HG02973 (cell line): ENCODE measurements around the gene KLF16.

Experiments used
- ATAC-seq: cut with Tn5 transposase; IDR thresholded peaks from one replicate; pipeline ENCODE4 v1.9.1; 2021; ENCODE audit warnings: moderate library complexity; ENCODE audit not compliant: unreplicated experiment

Gene KLF16

GRCh38 chr19:1856698-1857603 lies 6.4 kb downstream of the KLF16 start:
- no peak for ATAC-seq

DNA sequence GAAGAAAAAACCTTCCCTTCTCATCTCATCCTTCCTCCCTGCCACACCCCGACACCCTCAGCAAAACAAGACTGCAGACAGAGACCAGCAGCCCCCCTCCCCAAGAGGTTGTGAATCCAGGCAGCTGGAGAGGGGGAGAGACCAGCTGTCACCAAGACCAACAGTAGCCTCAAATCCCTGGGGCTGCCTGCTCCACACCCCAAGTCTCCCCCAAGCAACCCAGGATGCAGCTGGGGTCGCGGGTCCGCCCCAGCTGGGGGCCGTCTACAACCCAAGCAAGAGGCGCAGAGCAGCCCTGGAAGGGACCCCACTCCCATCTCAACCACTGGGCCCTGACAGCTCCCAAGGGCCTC lies 7.1 kb downstream of the KLF16 start:
- no peak for ATAC-seq

- no peak for ATAC-seq
Measured at GRCh38 chr19:1855828-1856255, 7.5 kb downstream of the KLF16 start.

- ATAC-seq = peak; percentile 37
Measured at GRCh38 chr19:1855040-1855827, 8.1 kb downstream of the KLF16 start.

DNA sequence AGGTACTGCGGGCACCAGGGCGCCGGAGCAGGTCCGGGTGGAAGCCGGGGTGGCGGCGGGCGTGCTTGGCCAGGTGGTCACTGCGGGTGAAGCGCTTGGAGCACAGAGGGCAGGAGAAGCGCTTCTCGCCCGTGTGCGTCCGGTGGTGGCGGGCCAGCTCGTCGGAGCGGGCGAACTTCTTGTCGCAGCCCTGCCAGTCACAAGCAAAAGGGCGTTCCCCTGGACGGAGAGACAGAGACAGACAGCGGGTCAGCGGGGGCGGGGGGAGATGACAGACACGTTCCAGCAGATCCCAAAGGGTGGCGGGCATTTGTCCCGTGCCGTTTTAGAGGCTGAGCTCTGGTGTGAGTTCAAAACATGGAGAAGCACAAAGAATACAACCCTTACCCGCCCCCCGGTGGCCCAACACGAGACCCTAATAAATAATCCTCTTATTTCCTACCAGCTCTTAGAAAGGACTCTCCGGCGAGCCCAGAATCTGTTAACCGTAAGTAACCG lies 8.8 kb downstream of the KLF16 start:
- no peak for ATAC-seq

- ATAC-seq = no peak
Measured at GRCh38 chr19:1854039-1854541, 9.3 kb downstream of the KLF16 start.

DNA sequence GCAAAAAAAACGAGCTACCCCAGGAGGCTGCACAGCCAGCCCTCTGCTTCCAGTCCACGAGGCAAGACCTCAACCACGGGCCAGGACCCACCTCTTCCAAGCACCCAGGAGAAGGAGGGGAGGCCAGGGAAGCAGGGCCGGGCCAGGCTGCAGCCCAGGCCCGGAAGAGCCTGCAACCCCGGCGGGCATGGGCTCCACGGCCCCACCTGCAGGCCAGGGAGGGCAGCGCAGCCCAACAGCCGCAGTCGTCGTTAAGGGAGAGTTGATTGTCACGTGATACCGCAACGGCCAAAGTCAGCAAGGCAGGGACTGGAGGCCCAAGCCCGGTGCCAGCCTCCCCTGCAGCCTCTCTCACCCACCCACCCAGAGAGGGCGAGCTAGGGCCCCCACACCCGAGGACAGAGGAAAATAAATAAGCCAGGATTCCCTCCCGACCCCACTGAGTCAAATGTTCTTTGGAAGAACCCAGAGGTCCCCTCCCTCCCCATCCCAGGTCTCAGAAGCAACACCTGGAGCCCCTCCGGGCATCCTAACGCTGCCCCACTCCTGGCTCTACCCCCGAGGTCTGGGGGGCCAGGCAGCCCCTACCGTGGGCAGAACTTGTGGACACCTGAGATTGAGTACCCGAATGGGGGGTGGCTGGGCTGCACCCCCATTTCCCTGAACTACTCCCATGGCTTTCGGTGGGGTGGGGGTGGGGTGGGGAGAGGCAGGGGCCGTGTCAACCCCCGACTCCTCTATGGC lies 9.9 kb downstream of the KLF16 start:
- ATAC-seq = no peak

DNA sequence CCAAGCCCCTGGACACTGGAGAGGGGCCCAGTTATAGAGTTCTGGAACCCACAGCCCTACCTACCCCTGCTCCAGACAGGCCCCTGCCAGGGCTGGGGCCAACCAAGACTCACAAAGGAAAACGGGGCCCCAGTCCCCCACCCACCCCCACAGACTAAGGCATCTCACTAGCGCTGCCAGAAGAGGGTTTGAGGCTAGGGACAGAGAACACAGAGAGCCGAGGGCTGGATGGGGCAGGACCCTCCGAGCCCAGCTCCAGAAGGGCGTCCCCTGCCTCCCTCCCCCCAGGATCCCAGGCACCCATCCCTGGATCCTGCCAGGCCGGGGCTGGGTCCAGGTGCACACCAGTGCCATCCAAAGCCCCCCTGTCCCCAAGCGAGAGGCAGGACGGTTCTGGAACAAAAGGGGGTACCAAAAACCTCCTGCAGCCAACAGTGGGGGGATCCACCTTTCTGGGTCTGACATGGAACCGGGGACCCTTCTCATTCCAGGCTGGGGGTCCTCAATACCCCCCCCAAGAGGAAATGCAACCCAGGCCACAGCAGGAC lies 10.7 kb downstream of the KLF16 start:
- ATAC-seq = no peak

GRCh38 chr19:1851654-1852580 lies 11.5 kb downstream of the KLF16 start:
- ATAC-seq = no peak

- no peak for ATAC-seq
Measured at GRCh38 chr19:1850809-1851653, 12.3 kb downstream of the KLF16 start.

DNA sequence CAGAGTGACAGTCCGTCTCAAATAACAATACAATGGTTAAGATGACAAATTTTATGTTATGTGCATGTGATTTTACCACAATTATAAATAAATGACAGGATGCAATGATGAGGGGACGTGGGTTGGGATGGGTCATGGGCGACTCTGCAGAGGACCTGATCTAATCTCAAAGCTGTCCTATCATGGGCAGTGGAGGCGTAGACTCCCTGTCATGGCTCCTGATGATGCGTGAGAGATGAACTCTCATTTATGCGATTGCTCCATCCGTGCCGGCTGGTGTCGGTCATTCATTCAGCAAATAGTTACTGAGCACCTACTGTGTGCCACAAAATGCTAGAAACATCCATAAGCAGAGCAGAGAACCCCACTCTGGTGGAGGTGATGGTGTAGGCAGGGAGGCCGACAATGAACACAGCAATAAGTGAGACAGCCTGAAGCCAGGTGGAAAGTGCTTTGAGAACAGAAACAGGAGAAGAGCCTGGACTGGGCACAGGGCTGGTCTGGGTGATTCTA lies 13.4 kb downstream of the KLF16 start:
- no peak for ATAC-seq

GRCh38 chr19:1849132-1849474 lies 14.3 kb downstream of the KLF16 start:
- no peak for ATAC-seq

DNA sequence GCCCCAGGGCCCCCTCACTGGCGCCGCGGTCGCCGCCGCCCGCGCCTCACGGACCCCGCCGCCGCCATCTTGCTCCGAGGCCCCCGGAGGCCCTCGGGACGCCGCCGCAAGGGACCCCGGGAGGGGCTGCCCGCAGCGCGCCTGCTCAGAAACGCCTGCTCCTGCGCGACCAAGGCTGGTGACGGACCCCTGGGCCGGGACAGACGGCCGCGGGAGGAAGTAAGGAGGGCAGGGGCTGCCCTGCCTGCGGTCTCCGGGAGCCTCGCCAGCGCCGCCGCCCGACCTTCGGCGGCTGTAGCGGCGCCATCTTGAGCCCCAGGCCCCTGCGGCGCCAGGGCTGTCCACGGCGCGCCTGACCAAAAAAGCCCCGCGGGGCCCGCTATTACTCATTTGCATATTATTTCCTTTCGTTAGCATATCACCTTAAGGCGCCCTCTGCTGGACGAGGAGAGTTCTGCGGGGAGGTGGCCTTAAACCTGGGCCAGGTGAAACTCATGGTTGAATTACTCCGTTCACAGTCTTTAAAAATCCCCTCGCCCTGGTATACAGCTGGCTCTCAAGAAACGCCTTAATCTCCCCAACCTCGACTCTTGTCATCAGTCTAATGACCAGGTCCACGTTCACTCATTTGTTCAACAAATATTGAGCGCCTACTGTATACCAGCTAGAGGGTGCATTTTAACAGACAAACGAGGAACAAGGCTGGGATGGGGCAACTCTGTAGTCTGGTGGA lies 14.8 kb downstream of the KLF16 start, which contains the start of gene REXO1:
REXO1 (minus strand) TSS at position 85 of the 733 bp plus-strand sequence. CDS start 125 bp downstream, outside the sequence.
- peak; percentile 41 for ATAC-seq

DNA sequence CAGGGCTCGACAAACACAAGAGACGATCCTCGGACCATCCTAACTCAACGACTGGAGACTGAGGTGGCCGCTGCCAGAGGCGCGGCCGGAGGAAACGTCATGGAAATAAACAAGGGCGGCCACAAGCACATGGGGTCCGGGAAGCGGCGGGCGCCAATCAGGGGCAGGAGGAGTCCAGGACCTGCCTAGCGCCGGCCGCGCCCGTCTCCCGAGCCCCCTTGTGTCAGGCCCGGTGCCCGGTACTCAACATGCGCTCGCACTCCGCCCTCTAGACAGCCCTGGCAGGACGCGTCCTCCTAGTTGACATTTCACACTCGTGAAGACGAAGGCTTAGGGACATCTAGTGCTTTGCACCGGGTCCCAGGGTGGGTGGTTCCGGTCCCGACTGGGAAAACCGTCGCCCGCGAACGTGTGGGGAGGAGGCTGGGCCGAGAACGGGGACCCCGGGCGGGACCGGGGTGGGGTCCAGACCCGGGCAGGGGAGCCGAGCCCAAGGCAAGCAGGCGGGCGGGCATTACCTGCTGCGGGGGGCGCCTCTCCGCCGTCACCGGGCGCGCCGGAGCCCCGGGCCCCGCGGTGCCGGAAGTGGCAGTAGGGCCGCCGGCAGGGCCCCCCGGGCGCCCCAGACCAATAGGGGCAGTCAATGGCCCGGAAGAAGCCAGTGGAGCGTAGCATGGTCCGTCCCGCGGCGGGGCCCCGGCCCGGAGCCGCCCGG lies 15.5 kb downstream of the KLF16 start:
- no peak for ATAC-seq

DNA sequence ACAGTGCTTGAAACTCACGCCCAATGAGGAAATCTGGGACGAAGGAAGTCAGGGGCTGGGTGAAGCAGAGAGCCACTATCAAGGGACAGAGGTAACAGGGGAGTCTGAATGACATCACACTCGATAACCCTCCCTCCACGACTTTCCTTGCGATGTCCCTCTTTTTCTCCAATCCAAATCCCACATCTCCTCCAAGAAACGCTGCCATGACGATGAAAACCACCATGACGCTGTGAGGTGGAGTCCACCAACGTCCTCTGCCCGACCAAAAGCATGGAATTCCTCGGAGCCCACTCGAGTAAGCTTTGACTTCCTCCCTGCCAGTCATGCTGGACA lies 16.1 kb downstream of the KLF16 start:
- ATAC-seq = no peak

DNA sequence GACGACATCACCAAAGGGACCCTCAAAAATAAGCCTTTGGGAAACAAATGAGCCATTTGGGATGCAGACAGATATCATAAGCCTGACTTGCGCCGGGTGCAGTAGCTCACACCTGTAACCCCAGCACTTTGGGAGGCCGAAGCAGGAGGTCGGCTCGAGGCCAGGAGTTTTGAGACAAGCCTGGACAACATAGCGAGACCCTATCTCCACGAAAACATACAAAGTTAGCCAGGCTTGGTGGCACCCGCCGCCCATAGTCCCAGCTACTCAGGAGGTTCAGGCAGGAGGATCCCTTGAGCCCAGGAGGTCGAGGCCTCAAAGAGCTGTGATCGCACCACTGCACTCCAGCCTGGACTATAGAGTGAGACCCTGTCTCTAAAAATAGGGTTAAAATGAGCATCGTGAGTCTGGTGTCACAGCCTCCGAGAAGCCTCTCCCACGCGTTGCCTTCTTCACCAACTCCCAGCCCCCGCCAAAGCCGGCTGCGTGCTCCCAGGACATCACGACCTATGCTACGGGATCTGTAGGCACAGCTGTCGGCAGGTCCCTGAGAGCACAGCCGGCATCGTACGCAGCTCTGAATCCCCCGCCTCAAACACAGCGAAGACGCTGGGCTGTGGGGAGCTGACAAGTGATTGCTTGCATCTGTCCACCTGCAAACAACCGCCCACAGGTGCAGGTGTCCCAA lies 16.7 kb downstream of the KLF16 start:
- no peak for ATAC-seq

DNA sequence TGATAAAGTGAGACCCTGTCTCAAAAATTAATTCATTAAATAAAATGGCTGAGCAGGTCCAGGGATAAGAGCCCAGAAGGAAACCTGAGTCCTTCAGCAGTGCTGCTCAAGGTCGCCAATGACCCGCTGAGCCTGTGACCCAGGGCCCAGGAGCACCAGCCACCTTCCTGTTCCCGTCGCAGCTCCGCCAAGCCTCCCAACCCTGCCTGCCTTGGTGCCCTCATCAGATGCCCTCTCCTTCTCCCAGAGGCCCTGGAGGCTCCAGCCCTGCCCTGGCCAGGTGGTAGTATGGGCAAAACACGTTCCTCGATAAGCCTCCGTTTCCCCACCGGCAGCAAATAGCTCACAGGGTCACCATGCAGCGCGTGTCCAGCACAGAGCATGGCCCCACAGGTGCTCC lies 17.7 kb downstream of the KLF16 start:
- no peak for ATAC-seq
